ENCODE results near the gene MX2.

MX2 gene

DNA sequence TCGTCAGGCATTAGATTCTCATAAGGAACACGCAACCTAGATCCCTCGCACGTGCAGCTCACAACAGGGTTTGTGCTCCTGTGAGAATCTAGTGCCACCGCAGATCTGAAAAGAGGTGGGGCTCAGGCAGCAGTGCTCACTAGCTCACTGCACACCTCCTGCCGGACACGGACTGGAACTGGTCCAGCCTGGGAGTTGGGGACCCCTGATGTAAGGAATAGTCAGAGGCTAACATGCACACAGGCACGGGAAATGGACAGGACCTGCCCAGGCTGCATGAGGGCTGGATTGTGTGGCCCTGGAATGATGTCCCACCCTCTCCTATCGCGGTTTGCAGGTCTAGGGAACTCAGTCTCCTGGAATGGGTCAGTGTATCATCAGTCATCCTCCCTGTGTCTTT lies 41.0 kb downstream of the MX2 start:
- FAIRE-seq (no peak), DNase-seq (ENCODE audit: insufficient read length, low spot score) (no peak)
- TF ChIP-seq, protein P1, sequence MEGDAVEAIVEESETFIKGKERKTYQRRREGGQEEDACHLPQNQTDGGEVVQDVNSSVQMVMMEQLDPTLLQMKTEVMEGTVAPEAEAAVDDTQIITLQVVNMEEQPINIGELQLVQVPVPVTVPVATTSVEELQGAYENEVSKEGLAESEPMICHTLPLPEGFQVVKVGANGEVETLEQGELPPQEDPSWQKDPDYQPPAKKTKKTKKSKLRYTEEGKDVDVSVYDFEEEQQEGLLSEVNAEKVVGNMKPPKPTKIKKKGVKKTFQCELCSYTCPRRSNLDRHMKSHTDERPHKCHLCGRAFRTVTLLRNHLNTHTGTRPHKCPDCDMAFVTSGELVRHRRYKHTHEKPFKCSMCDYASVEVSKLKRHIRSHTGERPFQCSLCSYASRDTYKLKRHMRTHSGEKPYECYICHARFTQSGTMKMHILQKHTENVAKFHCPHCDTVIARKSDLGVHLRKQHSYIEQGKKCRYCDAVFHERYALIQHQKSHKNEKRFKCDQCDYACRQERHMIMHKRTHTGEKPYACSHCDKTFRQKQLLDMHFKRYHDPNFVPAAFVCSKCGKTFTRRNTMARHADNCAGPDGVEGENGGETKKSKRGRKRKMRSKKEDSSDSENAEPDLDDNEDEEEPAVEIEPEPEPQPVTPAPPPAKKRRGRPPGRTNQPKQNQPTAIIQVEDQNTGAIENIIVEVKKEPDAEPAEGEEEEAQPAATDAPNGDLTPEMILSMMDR (IDR thresholded peaks at IDR 0.05; ENCODE audit: insufficient read depth, missing control alignments), result no peak

DNA sequence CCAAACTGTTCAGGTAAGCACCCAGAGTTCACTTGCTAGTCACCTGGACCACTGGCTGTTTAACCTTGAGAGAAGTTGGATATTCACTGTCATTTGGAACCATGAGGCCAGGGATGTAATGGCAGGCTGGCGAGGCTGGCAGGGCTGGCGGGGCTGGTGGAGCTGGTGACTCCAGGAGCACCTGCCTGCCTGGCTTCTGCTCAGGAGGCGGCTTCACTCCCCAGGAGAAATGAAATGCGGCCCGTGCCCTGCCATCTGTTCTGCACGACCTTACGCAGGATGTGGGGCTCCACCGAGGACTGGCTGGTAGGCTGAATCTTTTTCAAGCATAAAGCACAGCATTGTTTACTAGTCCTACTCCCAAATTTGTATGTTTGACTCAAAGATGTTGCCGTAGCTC lies 41.5 kb downstream of the MX2 start:
- FAIRE-seq (no peak), DNase-seq (ENCODE audit: insufficient read length, low spot score) (no peak)
- TF ChIP-seq, protein P1 (IDR thresholded peaks at IDR 0.05; ENCODE audit: insufficient read depth, missing control alignments), result no peak

DNA sequence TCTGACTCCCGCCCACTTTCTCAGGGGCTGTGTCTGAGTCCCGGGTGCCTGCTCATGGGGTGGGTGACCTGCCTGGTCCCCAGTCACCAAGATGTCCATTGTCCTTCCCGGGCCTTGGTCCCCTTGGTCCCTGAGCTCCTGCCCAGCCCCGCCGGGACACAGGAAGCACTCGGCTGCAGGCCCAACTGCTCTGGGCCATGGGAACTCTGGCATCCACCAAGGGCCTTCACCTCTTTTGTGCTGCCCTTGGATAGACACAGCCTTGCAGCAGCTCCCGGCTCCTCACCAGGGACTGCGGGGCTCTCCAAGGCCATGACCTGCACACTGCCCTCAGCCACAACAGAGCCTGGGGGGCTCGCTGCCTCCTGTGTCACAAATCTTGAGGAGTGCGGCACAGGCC lies 42.1 kb downstream of the MX2 start:
- FAIRE-seq, result no peak
- no peak for DNase-seq (ENCODE audit: insufficient read length, low spot score)
- TF ChIP-seq, protein P1 (IDR thresholded peaks at IDR 0.05; ENCODE audit: insufficient read depth, missing control alignments), result no peak

- TF ChIP-seq, protein P1 (IDR thresholded peaks at IDR 0.05; ENCODE audit: insufficient read depth, missing control alignments), result no peak
- no peak for DNase-seq (ENCODE audit: insufficient read length, low spot score)
- FAIRE-seq, result no peak
These were observed 43.5 kb downstream of the MX2 start for GRCh38 chr21:41405321-41405720.

GRCh38 chr21:41406340-41406739 lies 44.5 kb downstream of the MX2 start:
- TF ChIP-seq, protein P1 (IDR thresholded peaks at IDR 0.05; ENCODE audit: insufficient read depth, missing control alignments), result no peak
- DNase-seq (ENCODE audit: insufficient read length, low spot score) (no peak), FAIRE-seq (no peak)

- FAIRE-seq (no peak), DNase-seq (ENCODE audit: insufficient read length, low spot score) (no peak)
- TF ChIP-seq, protein P1 (IDR thresholded peaks at IDR 0.05; ENCODE audit: insufficient read depth, missing control alignments), result no peak
These were observed 46.0 kb downstream of the MX2 start for GRCh38 chr21:41407541-41408460.

- FAIRE-seq (no peak), DNase-seq (ENCODE audit: insufficient read length, low spot score) (no peak)
These were observed 48.5 kb downstream of the MX2 start for GRCh38 chr21:41410361-41410760.

More at GRCh38 chr21:41410361-41410760, 48.5 kb downstream of the MX2 start:
- TF ChIP-seq, protein P1 (IDR thresholded peaks at IDR 0.05; ENCODE audit: insufficient read depth, missing control alignments), result no peak
